A549 (cell line): ENCODE results near the gene CPLANE2. TPM values are rescaled to one million over a fixed set of nuclear protein-coding genes. Genes with fewer than 3 reads are reported as not detected.

Experiments used
- ATAC-seq, 2 experiments: fragments of 200-7000 bp in 1 of 2; fragments of >200 bp in 1 of 2; cut with Nextera tagmentation in 1 of 2; cut with Tn5 transposase in 1 of 2; 3 replicates each; pipeline versions ENCODE4 v1.8.0 to v1.9.1; 2018 to 2020; ENCODE audit warnings: mild to moderate bottlenecking in 1 of 2, moderate library complexity in 1 of 2
- CTCF ChIA-PET: fragments of 300-600 bp; sonication (Branson Sonifier 250); formaldehyde crosslinking; extraction: SDS; loops from one replicate; lab custom pipeline; 2021; ENCODE audit warnings: antibody characterized with exemption, inconsistent platforms; lab: Yijun Ruan, JAX
- POLR2A ChIA-PET: fragments of 350-600 bp; formaldehyde crosslinking; extraction: SDS; loops from one replicate; lab custom pipeline; 2021; ENCODE audit warnings: antibody characterized with exemption, inconsistent platforms; lab: Yijun Ruan, JAX
- DNase-seq, 2 experiments: peaks; one replicate each; pipeline versions ENCODE4 v3.0.0 to v3.0.0-alpha.2; 2011 to 2016; ENCODE audit warnings: low read depth in 1 of 2, low spot score in 1 of 2
- FAIRE-seq: peaks from 2 replicates; lab custom pipeline; 2011; peaks lifted over from hg19 to GRCh38; lab: Jason Lieb, UNC
- H3K27ac ChIP-seq, 2 experiments: fragments of >200 bp; sonication (Bioruptor Twin); formaldehyde crosslinking; 3 replicates each; pipeline ENCODE4 v1.5.1; 2016 to 2017
- H3K4me1 ChIP-seq: fragments of >200 bp; sonication (Bioruptor Twin); formaldehyde crosslinking; 3 replicates; pipeline ENCODE4 v1.6.1; 2016
- H3K4me2 ChIP-seq: fragments of >200 bp; sonication (Bioruptor Twin); formaldehyde crosslinking; 3 replicates; pipeline ENCODE4 v1.6.1; 2016
- H3K4me3 ChIP-seq: fragments of >200 bp; sonication (Bioruptor Twin); formaldehyde crosslinking; 3 replicates; pipeline ENCODE4 v1.5.1; 2016
- H3K9me3 ChIP-seq: fragments of >200 bp; sonication (Bioruptor Twin); formaldehyde crosslinking; 3 replicates; pipeline ENCODE4 v1.6.1; 2016
- BHLHE40 ChIP-seq: IDR thresholded peaks from 2 replicates; pipeline ENCODE4 v1.6.1; 2012; ENCODE audit warnings: low read depth, low read length, inconsistent platforms
- CBX2 ChIP-seq: fragments of 200-600 bp; sonication (generic); IDR thresholded peaks from 2 replicates; pipeline ENCODE4 v1.6.1; 2016; ENCODE audit warnings: low read depth, mild to moderate bottlenecking, borderline replicate concordance
- CBX8 ChIP-seq: fragments of 200-600 bp; sonication (generic); IDR thresholded peaks from 2 replicates; pipeline ENCODE4 v1.6.1; 2016
- CHD2 ChIP-seq: fragments of 150-350 bp; IDR thresholded peaks from 2 replicates; pipeline ENCODE4 v1.6.1; 2014; ENCODE audit warnings: low read length; ENCODE audit not compliant: partially characterized antibody
- EHMT2 ChIP-seq: fragments of 200-600 bp; sonication (generic); IDR thresholded peaks from 2 replicates; pipeline ENCODE4 v1.6.1; 2016; ENCODE audit warnings: antibody characterized with exemption, low read depth, mild to moderate bottlenecking, moderate library complexity
- ESRRA ChIP-seq: fragments of 150-350 bp; IDR thresholded peaks from 2 replicates; pipeline ENCODE4 v1.6.1; 2014; ENCODE audit warnings: mild to moderate bottlenecking, low read length, borderline replicate concordance
- GATA3 ChIP-seq: IDR thresholded peaks from 2 replicates; pipeline ENCODE4 v1.6.1; 2012; ENCODE audit warnings: borderline replicate concordance
- HDAC2 ChIP-seq: fragments of 200-600 bp; sonication (generic); IDR thresholded peaks from 2 replicates; pipeline ENCODE4 v1.6.1; 2016
- HEYL ChIP-seq: fragments of 250-450 bp; sonication (Bioruptor Pico); IDR thresholded peaks from 2 replicates; pipeline ENCODE4 v1.8.0; 2021; ENCODE audit warnings: mild to moderate bottlenecking, moderate library complexity
- JUN ChIP-seq, 2 experiments: fragments of >200 bp; sonication (Bioruptor Twin); formaldehyde crosslinking; IDR thresholded peaks; 2 replicates in 1 of 2; 3 replicates in 1 of 2; pipeline ENCODE4 v1.6.1; 2016 to 2017
- JUNB ChIP-seq: fragments of >200 bp; sonication (Bioruptor Twin); formaldehyde crosslinking; IDR thresholded peaks from 2 replicates; pipeline ENCODE4 v1.6.1; 2016
- KDM5A ChIP-seq: fragments of 200-600 bp; sonication (generic); IDR thresholded peaks from 2 replicates; pipeline ENCODE4 v1.6.1; 2016; ENCODE audit warnings: antibody characterized with exemption, mild to moderate bottlenecking
- NFE2L2 ChIP-seq: fragments of 150-350 bp; conservative IDR thresholded peaks from 2 replicates; pipeline ENCODE4 v1.6.1; 2014; ENCODE audit warnings: low read length
- NPAS2 ChIP-seq: fragments of 250-450 bp; sonication (Bioruptor Pico); IDR thresholded peaks from 2 replicates; pipeline ENCODE4 v1.8.0; 2022; ENCODE audit warnings: mild to moderate bottlenecking, moderate library complexity, borderline replicate concordance
- POLR2A ChIP-seq: IDR thresholded peaks from 2 replicates; pipeline ENCODE4 v1.6.1; 2012; ENCODE audit warnings: mild to moderate bottlenecking, low read length
- POLR2AphosphoS2 ChIP-seq: conservative IDR thresholded peaks from 2 replicates; pipeline ENCODE4 v1.6.1; 2012; ENCODE audit warnings: low read length, improper control_type of control experiment, inconsistent platforms
- ZC3H11A ChIP-seq: fragments of 450-650 bp; IDR thresholded peaks from 2 replicates; pipeline ENCODE4 v1.6.1; 2014; ENCODE audit warnings: antibody characterized with exemption, mild to moderate bottlenecking
- WGBS: methylation state at CpG from one replicate; pipeline ENCODE4 v1.1.6; 2017; ENCODE audit errors: missing lambda C conversion rate; 5-methylcytosine and 5-hydroxymethylcytosine counted together
- polyA plus RNA-seq, 4 experiments: library from polyadenylated mRNA; depleted of rRNA in 3 of 4; stranded (reverse); fragments of >200 nt; fragmentation: RNase III in 1 of 4; extraction: RNeasy Plus Mini Kit Qiagen cat#74134 plus additional on column Dnase treatment in 1 of 4; gene quantifications; 2 replicates in 3 of 4; 3 replicates in 1 of 4; pipeline ENCODE4 v1.2.3, GENCODE V29; 2011 to 2017
- TF ChIP-seq, protein P1 (sequence below): fragments of 200-600 bp; sonication (generic); IDR thresholded peaks from 2 replicates; pipeline ENCODE4 v1.6.1; 2016; ENCODE audit warnings: antibody characterized with exemption, mild to moderate bottlenecking, moderate library complexity
- TF ChIP-seq, protein P2 (sequence below): fragments of >200 bp; sonication (Bioruptor Twin); formaldehyde crosslinking; IDR thresholded peaks from 3 replicates; pipeline ENCODE4 v1.5.1; 2016
- TF ChIP-seq, protein P3 (sequence below): fragments of >200 bp; sonication (Bioruptor Twin); formaldehyde crosslinking; IDR thresholded peaks from 2 replicates; pipeline ENCODE4 v1.6.1; 2016

CPLANE2 gene
- polyA plus RNA-seq, 2 of the 4 experiments (the other 2 are of a cell fraction): 2.4 to 3.7 TPM

DNA sequence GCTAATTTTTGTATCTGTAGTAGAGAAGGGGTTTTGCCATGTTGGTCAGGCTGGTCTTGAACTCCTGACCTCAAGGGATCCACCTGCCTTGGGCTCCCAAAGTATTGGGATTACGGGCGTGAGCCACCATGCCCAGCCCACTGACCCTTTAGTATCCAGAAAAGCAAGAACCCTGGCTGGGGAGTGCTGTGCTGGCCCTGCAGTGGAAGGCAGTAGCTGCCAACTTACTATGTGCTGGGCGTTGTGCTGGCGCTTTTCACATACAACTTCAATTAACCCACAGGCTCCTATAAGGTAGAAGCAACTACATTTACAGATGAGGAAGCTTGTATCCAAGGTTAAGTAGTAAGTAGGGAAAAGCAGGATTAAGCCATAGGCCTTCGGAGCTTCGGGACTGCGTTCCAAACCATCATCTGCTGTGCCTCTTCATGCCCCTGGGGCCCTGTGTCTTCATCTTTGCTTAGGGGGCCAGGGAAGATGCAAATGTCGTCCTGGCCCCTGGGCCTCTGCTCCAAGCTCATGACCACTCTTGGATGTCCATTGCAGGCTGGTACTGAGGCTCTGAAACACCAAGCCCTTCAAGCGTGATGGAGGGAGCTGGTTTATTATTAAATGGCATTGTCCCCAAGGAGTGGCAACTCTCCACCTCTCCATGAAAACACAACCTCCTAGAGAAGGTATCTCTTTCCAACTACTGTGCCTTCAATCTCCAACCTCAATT is 8.7 kb upstream of the CPLANE2 start (continued):
- no peak for TF ChIP-seq HEYL (CRISPR knock-in tag)
- TF ChIP-seq CHD2: no peak
- no peak for TF ChIP-seq POLR2AphosphoS2
- no peak for TF ChIP-seq JUNB

DNA sequence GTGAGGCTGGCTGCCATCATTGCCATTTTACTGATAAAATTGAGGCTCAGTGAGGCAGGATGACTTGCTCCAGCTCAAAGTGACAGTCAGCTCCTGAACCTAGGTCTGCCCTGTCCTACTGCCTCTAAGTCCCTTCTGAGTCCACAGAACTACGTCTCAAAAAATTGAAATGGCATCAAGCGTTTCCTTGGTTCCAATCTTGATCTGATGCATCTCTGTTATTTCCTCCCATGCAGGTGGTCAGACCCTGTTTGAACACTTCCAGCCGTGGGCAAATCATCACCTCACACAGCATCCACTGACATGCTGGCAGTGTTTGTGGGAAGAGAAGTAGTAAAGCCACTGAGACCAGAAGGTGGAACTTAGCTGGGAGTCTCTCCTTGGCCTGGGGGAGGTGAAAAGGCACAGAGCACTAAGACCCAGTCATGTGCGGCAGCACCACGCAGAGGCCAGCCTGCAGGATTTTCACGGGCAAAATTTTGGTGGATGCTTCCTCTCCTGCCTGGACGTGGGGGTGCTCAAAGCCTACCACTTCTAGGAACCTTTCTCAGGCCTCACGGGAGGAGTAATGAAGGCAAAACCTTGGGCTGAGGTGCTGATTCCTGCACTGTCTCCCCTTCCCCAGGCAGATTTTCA is 7.8 kb upstream of the CPLANE2 start:
- Histone ChIP-seq H3K27ac (no peak overlapping the region), H3K4me1 (peaks cover 21% of the 10 kb centered on the region; the same call in 2 of the 3 replicates), H3K4me2 (no peak overlapping the region), H3K4me3 (no peak overlapping the region), H3K9me3 (no peaks in the 10 kb centered on the region)
- DNase-seq (no peak), FAIRE-seq (no peak), ATAC-seq (peak in 1 of 2 experiments; percentile 15; a peak in 1 of 6 replicates)
- TF ChIP-seq POLR2A (no peak), HDAC2 (no peak), NPAS2 (CRISPR knock-in tag) (no peak), GATA3 (no peak), POLR2AphosphoS2 (no peak), EHMT2 (no peak), ZC3H11A (no peak), KDM5A (no peak), BHLHE40 (no peak), JUNB (no peak), JUN (IDR thresholded peaks at IDR 0.05) (no peak), CBX8 (no peak), ESRRA (no peak), CBX2 (no peak), NFE2L2 (no peak)
- TF ChIP-seq, protein P1, sequence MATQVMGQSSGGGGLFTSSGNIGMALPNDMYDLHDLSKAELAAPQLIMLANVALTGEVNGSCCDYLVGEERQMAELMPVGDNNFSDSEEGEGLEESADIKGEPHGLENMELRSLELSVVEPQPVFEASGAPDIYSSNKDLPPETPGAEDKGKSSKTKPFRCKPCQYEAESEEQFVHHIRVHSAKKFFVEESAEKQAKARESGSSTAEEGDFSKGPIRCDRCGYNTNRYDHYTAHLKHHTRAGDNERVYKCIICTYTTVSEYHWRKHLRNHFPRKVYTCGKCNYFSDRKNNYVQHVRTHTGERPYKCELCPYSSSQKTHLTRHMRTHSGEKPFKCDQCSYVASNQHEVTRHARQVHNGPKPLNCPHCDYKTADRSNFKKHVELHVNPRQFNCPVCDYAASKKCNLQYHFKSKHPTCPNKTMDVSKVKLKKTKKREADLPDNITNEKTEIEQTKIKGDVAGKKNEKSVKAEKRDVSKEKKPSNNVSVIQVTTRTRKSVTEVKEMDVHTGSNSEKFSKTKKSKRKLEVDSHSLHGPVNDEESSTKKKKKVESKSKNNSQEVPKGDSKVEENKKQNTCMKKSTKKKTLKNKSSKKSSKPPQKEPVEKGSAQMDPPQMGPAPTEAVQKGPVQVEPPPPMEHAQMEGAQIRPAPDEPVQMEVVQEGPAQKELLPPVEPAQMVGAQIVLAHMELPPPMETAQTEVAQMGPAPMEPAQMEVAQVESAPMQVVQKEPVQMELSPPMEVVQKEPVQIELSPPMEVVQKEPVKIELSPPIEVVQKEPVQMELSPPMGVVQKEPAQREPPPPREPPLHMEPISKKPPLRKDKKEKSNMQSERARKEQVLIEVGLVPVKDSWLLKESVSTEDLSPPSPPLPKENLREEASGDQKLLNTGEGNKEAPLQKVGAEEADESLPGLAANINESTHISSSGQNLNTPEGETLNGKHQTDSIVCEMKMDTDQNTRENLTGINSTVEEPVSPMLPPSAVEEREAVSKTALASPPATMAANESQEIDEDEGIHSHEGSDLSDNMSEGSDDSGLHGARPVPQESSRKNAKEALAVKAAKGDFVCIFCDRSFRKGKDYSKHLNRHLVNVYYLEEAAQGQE: no peak
- TF ChIP-seq, protein P2, sequence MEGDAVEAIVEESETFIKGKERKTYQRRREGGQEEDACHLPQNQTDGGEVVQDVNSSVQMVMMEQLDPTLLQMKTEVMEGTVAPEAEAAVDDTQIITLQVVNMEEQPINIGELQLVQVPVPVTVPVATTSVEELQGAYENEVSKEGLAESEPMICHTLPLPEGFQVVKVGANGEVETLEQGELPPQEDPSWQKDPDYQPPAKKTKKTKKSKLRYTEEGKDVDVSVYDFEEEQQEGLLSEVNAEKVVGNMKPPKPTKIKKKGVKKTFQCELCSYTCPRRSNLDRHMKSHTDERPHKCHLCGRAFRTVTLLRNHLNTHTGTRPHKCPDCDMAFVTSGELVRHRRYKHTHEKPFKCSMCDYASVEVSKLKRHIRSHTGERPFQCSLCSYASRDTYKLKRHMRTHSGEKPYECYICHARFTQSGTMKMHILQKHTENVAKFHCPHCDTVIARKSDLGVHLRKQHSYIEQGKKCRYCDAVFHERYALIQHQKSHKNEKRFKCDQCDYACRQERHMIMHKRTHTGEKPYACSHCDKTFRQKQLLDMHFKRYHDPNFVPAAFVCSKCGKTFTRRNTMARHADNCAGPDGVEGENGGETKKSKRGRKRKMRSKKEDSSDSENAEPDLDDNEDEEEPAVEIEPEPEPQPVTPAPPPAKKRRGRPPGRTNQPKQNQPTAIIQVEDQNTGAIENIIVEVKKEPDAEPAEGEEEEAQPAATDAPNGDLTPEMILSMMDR: no peak
- TF ChIP-seq, protein P3, sequence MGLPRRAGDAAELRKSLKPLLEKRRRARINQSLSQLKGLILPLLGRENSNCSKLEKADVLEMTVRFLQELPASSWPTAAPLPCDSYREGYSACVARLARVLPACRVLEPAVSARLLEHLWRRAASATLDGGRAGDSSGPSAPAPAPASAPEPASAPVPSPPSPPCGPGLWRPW: no peak
- WGBS: 56% methylated on average over 8 of the region's 8 CpGs
- POLR2A ChIA-PET: interaction anchor here (1.1 to 2.0 kb wide), 2 partner anchors 38 to 91 kb away, joined by 6 read pairs; no protein-coding TSS in a partner anchor
- CTCF ChIA-PET: interaction anchor here (0.6 to 5.4 kb wide), 31 partner anchors 9 to 233 kb away, joined by 3 to 107 read pairs (median 4); partner anchors contain the start of gene ARHGEF19
